ENCODE results near the gene UNC5B.

The UNC5B gene

DNA sequence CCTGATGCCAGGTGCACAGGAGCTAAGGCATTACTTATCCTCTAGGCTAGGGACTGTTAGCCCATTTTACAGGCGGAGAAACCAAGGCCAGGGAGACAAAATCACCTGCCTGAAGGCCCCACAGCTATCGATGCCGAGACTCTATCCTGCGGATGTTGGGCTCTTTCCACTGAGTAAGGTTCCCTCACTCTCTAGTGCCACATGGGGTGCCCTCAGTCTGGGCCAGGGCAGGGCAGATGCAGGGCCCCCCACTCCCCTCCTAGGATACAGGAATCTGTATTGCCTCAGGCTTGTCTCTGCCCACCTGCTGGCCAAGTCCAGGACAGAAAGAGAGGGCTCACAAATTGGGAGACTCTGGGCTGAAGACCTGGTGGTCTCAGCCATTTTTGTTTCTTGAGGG lies 45.7 kb downstream of the UNC5B start:
- H3K27ac ChIP-seq: no peak overlapping the region
- TF ChIP-seq ZFX (IDR thresholded peaks at IDR 0.05): no peak
- TF ChIP-seq, protein P1, sequence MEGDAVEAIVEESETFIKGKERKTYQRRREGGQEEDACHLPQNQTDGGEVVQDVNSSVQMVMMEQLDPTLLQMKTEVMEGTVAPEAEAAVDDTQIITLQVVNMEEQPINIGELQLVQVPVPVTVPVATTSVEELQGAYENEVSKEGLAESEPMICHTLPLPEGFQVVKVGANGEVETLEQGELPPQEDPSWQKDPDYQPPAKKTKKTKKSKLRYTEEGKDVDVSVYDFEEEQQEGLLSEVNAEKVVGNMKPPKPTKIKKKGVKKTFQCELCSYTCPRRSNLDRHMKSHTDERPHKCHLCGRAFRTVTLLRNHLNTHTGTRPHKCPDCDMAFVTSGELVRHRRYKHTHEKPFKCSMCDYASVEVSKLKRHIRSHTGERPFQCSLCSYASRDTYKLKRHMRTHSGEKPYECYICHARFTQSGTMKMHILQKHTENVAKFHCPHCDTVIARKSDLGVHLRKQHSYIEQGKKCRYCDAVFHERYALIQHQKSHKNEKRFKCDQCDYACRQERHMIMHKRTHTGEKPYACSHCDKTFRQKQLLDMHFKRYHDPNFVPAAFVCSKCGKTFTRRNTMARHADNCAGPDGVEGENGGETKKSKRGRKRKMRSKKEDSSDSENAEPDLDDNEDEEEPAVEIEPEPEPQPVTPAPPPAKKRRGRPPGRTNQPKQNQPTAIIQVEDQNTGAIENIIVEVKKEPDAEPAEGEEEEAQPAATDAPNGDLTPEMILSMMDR (conservative IDR thresholded peaks at IDR 0.05): no peak

DNA sequence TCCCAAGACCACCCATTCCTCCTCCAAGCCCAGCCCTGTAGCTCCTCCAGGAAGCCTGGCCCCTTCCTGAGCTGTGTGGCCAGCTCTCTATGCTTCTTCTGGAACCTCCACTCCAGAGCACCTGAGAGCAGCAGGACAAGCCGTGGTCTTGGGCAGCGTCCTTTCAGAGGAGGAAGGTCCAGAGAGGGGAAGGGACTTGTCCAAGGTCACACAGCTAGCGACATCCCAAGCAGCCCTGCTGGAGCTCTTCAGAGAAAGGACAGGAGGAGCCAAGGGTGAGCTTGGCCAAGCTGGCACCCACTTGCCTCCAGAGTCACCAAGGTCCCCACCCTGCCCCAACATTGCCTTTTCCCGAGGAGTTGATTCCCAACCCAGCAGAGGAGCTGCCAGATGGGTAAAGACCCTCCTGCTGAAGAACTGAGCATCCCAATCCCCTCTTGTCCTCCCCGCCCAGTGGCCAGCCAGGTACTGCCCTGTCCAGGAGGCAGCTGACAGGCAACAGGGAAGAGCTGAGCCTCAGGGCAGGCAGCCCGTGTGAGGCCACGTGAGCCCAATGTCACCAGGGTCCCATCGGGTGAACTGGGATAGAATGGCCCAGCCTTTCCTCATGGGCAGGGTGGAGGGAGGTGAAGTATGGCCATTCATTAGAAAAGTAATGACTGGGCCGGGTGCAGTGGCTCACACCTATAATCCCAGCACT lies 46.2 kb downstream of the UNC5B start:
- no peak for TF ChIP-seq ZFX (IDR thresholded peaks at IDR 0.05)
- TF ChIP-seq, protein P1 (conservative IDR thresholded peaks at IDR 0.05): no peak
- H3K27ac ChIP-seq: no peak overlapping the region

DNA sequence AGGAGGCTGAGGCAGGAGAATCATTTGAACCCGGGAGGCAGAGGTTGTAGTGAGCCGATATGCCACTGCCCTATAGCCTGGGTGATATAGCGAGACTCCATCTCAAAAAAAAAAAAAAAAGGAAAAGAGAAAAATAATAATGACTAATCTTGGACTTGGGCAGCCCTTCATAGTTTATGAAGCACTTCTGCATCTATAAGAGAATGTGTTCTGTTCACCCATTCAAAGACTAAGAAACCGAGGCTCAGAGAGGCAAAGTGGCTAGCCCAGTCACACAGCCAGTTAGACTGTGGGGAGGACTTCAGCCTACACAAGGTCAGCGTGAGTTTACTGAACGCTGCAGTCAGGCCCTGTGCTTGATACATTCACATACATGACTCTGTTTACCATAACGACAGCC lies 46.9 kb downstream of the UNC5B start:
- no peak overlapping the region for H3K27ac ChIP-seq
- TF ChIP-seq ZFX (IDR thresholded peaks at IDR 0.05): no peak
- TF ChIP-seq, protein P1 (conservative IDR thresholded peaks at IDR 0.05): no peak

GRCh38 chr10:71259815-71260501 lies 47.6 kb downstream of the UNC5B start:
- H3K27ac ChIP-seq: no peak overlapping the region
- TF ChIP-seq, protein P1 (conservative IDR thresholded peaks at IDR 0.05): no peak
- TF ChIP-seq ZFX (IDR thresholded peaks at IDR 0.05): no peak

DNA sequence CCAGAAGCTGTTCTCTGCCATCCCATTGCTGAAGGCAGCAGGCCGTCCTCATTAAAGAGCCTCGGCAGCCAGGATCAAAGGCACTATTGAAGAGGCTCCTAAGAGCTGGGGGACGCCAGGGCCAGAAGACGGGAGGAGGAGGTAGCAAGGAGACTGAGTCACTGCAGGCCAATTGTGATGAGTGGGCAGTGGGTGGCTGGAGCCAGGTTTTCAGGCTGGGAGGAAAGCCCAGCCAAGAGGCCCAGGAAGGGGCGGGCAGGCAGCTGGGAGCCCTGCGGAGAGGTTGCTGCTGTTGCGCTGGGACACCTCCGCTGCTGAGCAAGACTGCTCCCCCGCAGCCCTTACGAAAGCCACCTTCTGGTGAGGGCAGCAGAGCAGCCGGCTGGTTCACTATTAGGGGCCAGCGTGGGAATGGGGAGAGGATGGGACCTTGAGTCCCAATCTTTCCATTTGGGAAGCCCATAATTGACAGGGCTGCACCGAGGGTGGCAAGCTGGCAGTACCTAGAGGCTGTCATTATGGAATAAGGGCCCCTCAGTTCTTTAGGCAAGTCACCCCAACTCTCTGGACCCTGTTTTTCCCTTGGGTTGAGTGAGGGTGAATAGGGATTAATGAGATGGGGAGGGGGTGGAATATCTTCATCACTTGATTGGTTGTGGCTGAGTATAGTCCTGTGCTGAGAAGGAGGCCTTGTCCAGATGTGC lies 48.4 kb downstream of the UNC5B start:
- H3K27ac ChIP-seq: no peak overlapping the region
- no peak for TF ChIP-seq ZFX (IDR thresholded peaks at IDR 0.05)
- TF ChIP-seq, protein P1 (conservative IDR thresholded peaks at IDR 0.05): no peak

- TF ChIP-seq, protein P1 (conservative IDR thresholded peaks at IDR 0.05): no peak
- no peak for TF ChIP-seq ZFX (IDR thresholded peaks at IDR 0.05)
- no peak overlapping the region for H3K27ac ChIP-seq
These were observed 49.7 kb downstream of the UNC5B start for GRCh38 chr10:71262027-71262426.

- H3K27ac ChIP-seq: no peak overlapping the region
- no peak for TF ChIP-seq ZFX (IDR thresholded peaks at IDR 0.05)
- TF ChIP-seq, protein P1 (conservative IDR thresholded peaks at IDR 0.05): no peak
These were observed 50.4 kb downstream of the UNC5B start for GRCh38 chr10:71262817-71263216.
